ENCODE data around the gene ZNF396. TPM values are rescaled to one million over a fixed set of nuclear protein-coding genes. Genes with fewer than 3 reads are reported as not detected.

The ZNF396 gene
- total RNA-seq, 1 experiment from 2014 or later, result 1.4 TPM

- peak overlapping the region; percentile 100 for H3K27ac ChIP-seq (ENCODE audit: low read length)
Measured at GRCh38 chr18:35411625-35412351, 34.7 kb upstream of the ZNF396 start.

GRCh38 chr18:35410561-35410960, 33.4 kb upstream of the ZNF396 start:
- Histone ChIP-seq H3K9ac (ENCODE audit: low read length) (peak overlapping the region; percentile 77), H3K9me2 (replicated peaks; ENCODE audit: insufficient read depth, low read length) (no peaks in the 10 kb centered on the region), H3K4me3 (ENCODE audit: low read length) (peak overlapping the region; percentile 62), H3K9me3 (ENCODE audit: low read length) (no peaks in the 10 kb centered on the region), H3K27me3 (ENCODE audit: low read length) (no peaks in the 10 kb centered on the region), H3K4me2 (ENCODE audit: low read depth, low read length, poor library complexity, severe bottlenecking) (peak overlapping the region; percentile 61), H3K79me2 (ENCODE audit: low read length) (no peaks in the 10 kb centered on the region), H3K36me3 (ENCODE audit: insufficient read depth, low read length) (no peaks in the 10 kb centered on the region), H4K20me1 (ENCODE audit: insufficient read depth, low read depth, low read length) (no peaks in the 10 kb centered on the region), H3K4me1 (ENCODE audit: low read length) (peaks cover 86% of the 10 kb centered on the region), H3K27ac (ENCODE audit: low read length) (peak overlapping the region; percentile 100), H2AFZ (ENCODE audit: low read length) (no peak overlapping the region)
- peak; percentile 93 for DNase-seq

More at GRCh38 chr18:35411625-35412351, 34.7 kb upstream of the ZNF396 start:
- Histone ChIP-seq H3K9me2 (replicated peaks; ENCODE audit: insufficient read depth, low read length) (no peaks in the 10 kb centered on the region), H4K20me1 (ENCODE audit: insufficient read depth, low read depth, low read length) (no peaks in the 10 kb centered on the region), H3K4me3 (ENCODE audit: low read length) (peak overlapping the region; percentile 62), H3K9ac (ENCODE audit: low read length) (peak overlapping the region; percentile 77), H3K4me1 (ENCODE audit: low read length) (peaks cover 95% of the 10 kb centered on the region), H2AFZ (ENCODE audit: low read length) (no peak overlapping the region), H3K9me3 (ENCODE audit: low read length) (peaks cover 3% of the 10 kb centered on the region; the same call in 1 of the 2 replicates), H3K4me2 (ENCODE audit: low read depth, low read length, poor library complexity, severe bottlenecking) (peak overlapping the region; percentile 61), H3K36me3 (ENCODE audit: insufficient read depth, low read length) (no peaks in the 10 kb centered on the region), H3K27me3 (ENCODE audit: low read length) (no peaks in the 10 kb centered on the region), H3K79me2 (ENCODE audit: low read length) (no peaks in the 10 kb centered on the region)
- DNase-seq, result no peak

- no peaks in the 10 kb centered on the region for H3K79me2 ChIP-seq (ENCODE audit: low read length)
- peak; percentile 77 for DNase-seq
- H3K9me2 ChIP-seq (replicated peaks; ENCODE audit: insufficient read depth, low read length), result no peaks in the 10 kb centered on the region
- H2AFZ ChIP-seq (ENCODE audit: low read length), result no peak overlapping the region
- H3K27me3 ChIP-seq (ENCODE audit: low read length), result no peaks in the 10 kb centered on the region
- no peaks in the 10 kb centered on the region for H3K9me3 ChIP-seq (ENCODE audit: low read length)
- peak overlapping the region; percentile 100 for H3K27ac ChIP-seq (ENCODE audit: low read length)
- peak overlapping the region; percentile 61 for H3K4me2 ChIP-seq (ENCODE audit: low read depth, low read length, poor library complexity, severe bottlenecking)
- H3K36me3 ChIP-seq (ENCODE audit: insufficient read depth, low read length), result no peaks in the 10 kb centered on the region
- H3K4me1 ChIP-seq (ENCODE audit: low read length), result peaks cover 79% of the 10 kb centered on the region
- H3K4me3 ChIP-seq (ENCODE audit: low read length), result peak overlapping the region; percentile 62
- peak overlapping the region; percentile 70 for H3K9ac ChIP-seq (ENCODE audit: low read length)
- H4K20me1 ChIP-seq (ENCODE audit: insufficient read depth, low read depth, low read length), result no peaks in the 10 kb centered on the region
Measured at GRCh38 chr18:35409911-35410310, 32.8 kb upstream of the ZNF396 start.

- no peaks in the 10 kb centered on the region for H3K9me2 ChIP-seq (replicated peaks; ENCODE audit: insufficient read depth, low read length)
- peak overlapping the region; percentile 70 for H3K9ac ChIP-seq (ENCODE audit: low read length)
- H3K4me2 ChIP-seq (ENCODE audit: low read depth, low read length, poor library complexity, severe bottlenecking), result peak overlapping the region; percentile 61
- H4K20me1 ChIP-seq (ENCODE audit: insufficient read depth, low read depth, low read length), result no peaks in the 10 kb centered on the region
- no peaks in the 10 kb centered on the region for H3K9me3 ChIP-seq (ENCODE audit: low read length)
- DNase-seq, result peak; percentile 78
- no peaks in the 10 kb centered on the region for H3K27me3 ChIP-seq (ENCODE audit: low read length)
- H3K79me2 ChIP-seq (ENCODE audit: low read length), result no peaks in the 10 kb centered on the region
- no peaks in the 10 kb centered on the region for H3K36me3 ChIP-seq (ENCODE audit: insufficient read depth, low read length)
- peaks cover 68% of the 10 kb centered on the region for H3K4me1 ChIP-seq (ENCODE audit: low read length)
- H2AFZ ChIP-seq (ENCODE audit: low read length), result peak overlapping the region; percentile 51; the same call in 1 of the 2 replicates
- peak overlapping the region; percentile 100 for H3K27ac ChIP-seq (ENCODE audit: low read length)
- peak overlapping the region; percentile 61 for H3K4me3 ChIP-seq (ENCODE audit: low read length)
Measured at GRCh38 chr18:35408843-35409261, 31.7 kb upstream of the ZNF396 start.

GRCh38 chr18:35407871-35408481, 30.8 kb upstream of the ZNF396 start:
- Histone ChIP-seq H3K4me1 (ENCODE audit: low read length) (peaks cover 60% of the 10 kb centered on the region), H3K27ac (ENCODE audit: low read length) (peak overlapping the region; percentile 100), H3K36me3 (ENCODE audit: insufficient read depth, low read length) (no peaks in the 10 kb centered on the region), H3K9me3 (ENCODE audit: low read length) (no peaks in the 10 kb centered on the region), H3K9me2 (replicated peaks; ENCODE audit: insufficient read depth, low read length) (no peaks in the 10 kb centered on the region), H3K79me2 (ENCODE audit: low read length) (no peaks in the 10 kb centered on the region), H3K4me3 (ENCODE audit: low read length) (peak overlapping the region; percentile 54; the same call in 1 of the 2 replicates), H3K9ac (ENCODE audit: low read length) (peak overlapping the region; percentile 72), H3K27me3 (ENCODE audit: low read length) (no peaks in the 10 kb centered on the region), H4K20me1 (ENCODE audit: insufficient read depth, low read depth, low read length) (no peaks in the 10 kb centered on the region), H3K4me2 (ENCODE audit: low read depth, low read length, poor library complexity, severe bottlenecking) (peak overlapping the region; percentile 61), H2AFZ (ENCODE audit: low read length) (no peak overlapping the region)
- peak; percentile 94 for DNase-seq

- Histone ChIP-seq H3K79me2 (ENCODE audit: low read length) (no peaks in the 10 kb centered on the region), H3K4me2 (ENCODE audit: low read depth, low read length, poor library complexity, severe bottlenecking) (no peak overlapping the region), H3K27me3 (ENCODE audit: low read length) (no peaks in the 10 kb centered on the region), H2AFZ (ENCODE audit: low read length) (no peak overlapping the region), H3K9ac (ENCODE audit: low read length) (no peak overlapping the region), H4K20me1 (ENCODE audit: insufficient read depth, low read depth, low read length) (no peaks in the 10 kb centered on the region), H3K27ac (ENCODE audit: low read length) (no peak overlapping the region), H3K4me3 (ENCODE audit: low read length) (no peak overlapping the region), H3K4me1 (ENCODE audit: low read length) (peaks cover 47% of the 10 kb centered on the region), H3K36me3 (ENCODE audit: insufficient read depth, low read length) (no peaks in the 10 kb centered on the region), H3K9me3 (ENCODE audit: low read length) (no peaks in the 10 kb centered on the region), H3K9me2 (replicated peaks; ENCODE audit: insufficient read depth, low read length) (no peaks in the 10 kb centered on the region)
- no peak for DNase-seq
Measured at GRCh38 chr18:35406666-35407065, 29.5 kb upstream of the ZNF396 start.

- DNase-seq, result no peak
- Histone ChIP-seq H2AFZ (ENCODE audit: low read length) (peak overlapping the region; percentile 32; the same call in 1 of the 2 replicates), H3K36me3 (ENCODE audit: insufficient read depth, low read length) (no peaks in the 10 kb centered on the region), H3K9me2 (replicated peaks; ENCODE audit: insufficient read depth, low read length) (no peaks in the 10 kb centered on the region), H3K27me3 (ENCODE audit: low read length) (no peaks in the 10 kb centered on the region), H3K4me3 (ENCODE audit: low read length) (no peak overlapping the region), H4K20me1 (ENCODE audit: insufficient read depth, low read depth, low read length) (no peaks in the 10 kb centered on the region), H3K4me1 (ENCODE audit: low read length) (peaks cover 20% of the 10 kb centered on the region), H3K27ac (ENCODE audit: low read length) (no peak overlapping the region), H3K9me3 (ENCODE audit: low read length) (no peaks in the 10 kb centered on the region), H3K79me2 (ENCODE audit: low read length) (no peaks in the 10 kb centered on the region), H3K4me2 (ENCODE audit: low read depth, low read length, poor library complexity, severe bottlenecking) (no peak overlapping the region), H3K9ac (ENCODE audit: low read length) (peak overlapping the region; percentile 33; the same call in 1 of the 2 replicates)
Measured at GRCh38 chr18:35397976-35398375, 20.8 kb upstream of the ZNF396 start.

- no peaks in the 10 kb centered on the region for H3K9me2 ChIP-seq (replicated peaks; ENCODE audit: insufficient read depth, low read length)
- no peak overlapping the region for H3K4me2 ChIP-seq (ENCODE audit: low read depth, low read length, poor library complexity, severe bottlenecking)
- no peak overlapping the region for H3K9ac ChIP-seq (ENCODE audit: low read length)
- no peak overlapping the region for H3K4me3 ChIP-seq (ENCODE audit: low read length)
- no peak for DNase-seq
- H3K79me2 ChIP-seq (ENCODE audit: low read length), result no peaks in the 10 kb centered on the region
- H2AFZ ChIP-seq (ENCODE audit: low read length), result no peak overlapping the region
- H3K36me3 ChIP-seq (ENCODE audit: insufficient read depth, low read length), result no peaks in the 10 kb centered on the region
- no peaks in the 10 kb centered on the region for H3K27me3 ChIP-seq (ENCODE audit: low read length)
- H3K9me3 ChIP-seq (ENCODE audit: low read length), result peaks cover 4% of the 10 kb centered on the region; the same call in 1 of the 2 replicates
- H4K20me1 ChIP-seq (ENCODE audit: insufficient read depth, low read depth, low read length), result no peaks in the 10 kb centered on the region
- no peak overlapping the region for H3K27ac ChIP-seq (ENCODE audit: low read length)
- H3K4me1 ChIP-seq (ENCODE audit: low read length), result peaks cover 35% of the 10 kb centered on the region
Measured at GRCh38 chr18:35393716-35394115, 16.6 kb upstream of the ZNF396 start.
